ENCODE results near the gene DPP10.
"Not testable (repeated sequence)": the region's sequence is repeated elsewhere in the genome, so short reads cannot be mapped to it uniquely, and the experiment has no call there.

The DPP10 gene

GRCh38 chr2:114442510-114442909 lies at the start of gene DPP10:
Gene DPP10, plus strand, starts transcription at chr2:114442641.
- DNase-seq (ENCODE audit: low read depth) = no peak

GRCh38 chr2:114400890-114401289 lies 41.6 kb upstream of the DPP10 start:
- DNase-seq (ENCODE audit: low read depth) = no peak

- DNase-seq (ENCODE audit: low read depth) = no peak
Observed at GRCh38 chr2:114405247-114406116, 37.0 kb upstream of the DPP10 start.

GRCh38 chr2:114406347-114406746 lies 36.1 kb upstream of the DPP10 start:
- no peak for DNase-seq (ENCODE audit: low read depth)

GRCh38 chr2:114407353-114407752 lies 35.1 kb upstream of the DPP10 start:
- DNase-seq (ENCODE audit: low read depth) = not testable (repeated sequence)

- DNase-seq (ENCODE audit: low read depth) = no peak
Observed at GRCh38 chr2:114421781-114422180, 20.7 kb upstream of the DPP10 start.

GRCh38 chr2:114424699-114425098 lies 17.7 kb upstream of the DPP10 start:
- no peak for DNase-seq (ENCODE audit: low read depth)

- DNase-seq (ENCODE audit: low read depth) = no peak
Observed at GRCh38 chr2:114426756-114427155, 15.7 kb upstream of the DPP10 start.

GRCh38 chr2:114436329-114436728 lies 6.1 kb upstream of the DPP10 start:
- no peak for DNase-seq (ENCODE audit: low read depth)

- DNase-seq (ENCODE audit: low read depth) = no peak
Observed at GRCh38 chr2:114446571-114446970, 4.1 kb downstream of the DPP10 start.

- no peak for DNase-seq (ENCODE audit: low read depth)
Observed at GRCh38 chr2:114450639-114451038, 8.2 kb downstream of the DPP10 start.

- DNase-seq (ENCODE audit: low read depth) = no peak
Observed at GRCh38 chr2:114456566-114456965, 14.1 kb downstream of the DPP10 start.

GRCh38 chr2:114457956-114458355 lies 15.5 kb downstream of the DPP10 start:
- DNase-seq (ENCODE audit: low read depth) = no peak

- no peak for DNase-seq (ENCODE audit: low read depth)
Observed at GRCh38 chr2:114461116-114461515, 18.7 kb downstream of the DPP10 start.

GRCh38 chr2:114464961-114465706 lies 22.7 kb downstream of the DPP10 start:
- DNase-seq (ENCODE audit: low read depth) = no peak

- DNase-seq (ENCODE audit: low read depth) = no peak
Observed at GRCh38 chr2:114468343-114468742, 25.9 kb downstream of the DPP10 start.

GRCh38 chr2:114472246-114472645 lies 29.8 kb downstream of the DPP10 start:
- no peak for DNase-seq (ENCODE audit: low read depth)

- no peak for DNase-seq (ENCODE audit: low read depth)
Observed at GRCh38 chr2:114472726-114473125, 30.3 kb downstream of the DPP10 start.

GRCh38 chr2:114488841-114489530 lies 46.5 kb downstream of the DPP10 start:
- DNase-seq (ENCODE audit: low read depth) = no peak

- no peak for DNase-seq (ENCODE audit: low read depth)
Observed at GRCh38 chr2:114495046-114495445, 52.6 kb downstream of the DPP10 start.

GRCh38 chr2:114496959-114497358 lies 54.5 kb downstream of the DPP10 start:
- DNase-seq (ENCODE audit: low read depth) = no peak

- no peak for DNase-seq (ENCODE audit: low read depth)
Observed at GRCh38 chr2:114499101-114499500, 56.7 kb downstream of the DPP10 start.

- DNase-seq (ENCODE audit: low read depth) = no peak
Observed at GRCh38 chr2:114507744-114508143, 65.3 kb downstream of the DPP10 start.

Data from activated T-cell treated with anti-CD3 and anti-CD28 coated beads for 48 hours (primary cell).